Kasumi-1 (cell line): Measurements from ENCODE around the gene PPIP5K2.
"Not testable (repeated sequence)": the region's sequence is repeated elsewhere in the genome, so short reads cannot be mapped to it uniquely, and the experiment has no call there.

Experiments used
- DNase-seq, 2 experiments: peaks; one replicate each; lab custom pipeline; 2025; lab: John Stamatoyannopoulos, UW

The PPIP5K2 gene

DNA sequence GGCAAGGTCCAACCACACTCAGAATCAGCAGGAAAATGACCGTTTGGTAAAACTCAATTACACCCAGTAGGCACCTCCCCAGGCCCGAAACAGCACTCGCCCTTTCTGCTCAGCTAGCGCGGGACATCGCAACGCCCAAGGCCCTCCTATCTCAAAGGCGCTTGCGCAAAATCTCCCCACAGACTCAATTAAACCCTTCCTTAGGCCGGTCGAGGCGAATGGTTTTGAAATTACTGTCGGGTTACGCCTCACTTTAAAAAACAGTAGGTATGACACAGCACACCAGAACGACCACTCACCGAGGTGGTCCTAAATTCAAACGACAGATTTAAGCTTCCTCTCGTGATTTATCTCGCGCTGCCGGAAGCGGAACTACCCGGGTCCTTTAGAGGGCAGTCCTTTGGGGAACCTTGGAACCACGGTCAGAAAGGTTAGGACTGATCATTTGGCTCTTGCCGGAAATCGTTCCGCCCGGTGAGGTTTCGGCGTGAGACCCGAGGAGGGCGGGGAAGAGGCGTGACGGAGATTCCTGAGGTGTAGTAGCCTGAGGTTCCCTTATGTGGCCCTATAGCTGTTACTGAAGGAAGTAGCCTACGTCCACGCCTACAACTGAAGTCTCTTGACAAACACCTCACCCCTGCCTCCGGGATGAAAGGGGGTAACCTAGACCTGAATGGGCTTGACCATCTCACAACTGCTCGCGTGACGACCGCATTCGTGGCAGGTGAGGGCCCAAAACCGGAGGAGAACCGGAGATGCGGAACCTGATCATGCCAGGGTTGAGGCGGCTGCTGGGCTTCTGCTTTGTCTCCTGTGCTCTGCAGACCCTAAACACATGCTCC is at the start of gene PPIP5K2, which contains the start of gene GIN1:
Gene PPIP5K2, plus strand, starts transcription at position 537 of the 842 bp plus-strand sequence. CDS start 9,289 bp downstream, outside the sequence.
Gene GIN1, minus strand, starts transcription at position 374 of the 842 bp plus-strand sequence. CDS start 11,431 bp downstream, outside the sequence.
- peak; percentile 98 to 99 for DNase-seq

DNA sequence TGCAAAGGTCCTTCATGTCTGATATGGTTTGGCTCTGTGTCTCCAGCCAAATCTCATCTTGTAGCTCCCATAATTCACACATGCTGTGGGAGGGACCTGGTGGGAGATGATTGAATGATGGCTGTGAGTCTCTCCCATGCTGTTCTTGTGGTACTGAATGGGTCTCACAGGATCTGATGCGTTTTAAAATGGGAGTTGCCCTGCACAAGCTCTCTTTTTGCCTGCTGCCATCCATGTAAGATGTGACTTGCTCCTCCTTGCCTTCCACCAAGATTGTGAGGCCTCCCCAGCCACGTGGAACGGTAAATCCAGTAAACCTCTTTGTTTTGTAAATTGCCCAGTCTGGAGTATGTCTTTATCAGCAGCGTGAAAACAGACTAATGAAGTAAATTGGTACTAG is 46.6 kb upstream of the PPIP5K2 start:
- DNase-seq, result not testable (repeated sequence)

DNA sequence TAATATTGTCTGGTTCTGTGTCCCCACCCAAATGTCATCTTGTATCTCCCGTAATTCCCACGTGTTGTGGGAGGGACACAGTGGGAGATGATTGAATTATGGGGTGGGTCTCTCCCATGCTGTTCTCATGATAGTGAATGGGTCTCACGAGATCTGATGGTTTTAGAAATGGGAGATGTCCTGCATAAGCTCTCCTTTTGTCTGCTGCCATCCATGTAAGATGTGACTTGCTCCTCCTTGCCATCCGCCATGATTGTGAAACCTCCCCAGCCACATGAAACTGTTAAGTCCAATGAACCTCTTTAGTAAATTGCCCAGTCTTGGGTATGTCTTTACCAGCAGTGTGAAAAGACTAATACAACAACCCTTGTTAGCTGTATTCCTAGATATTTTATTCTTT is 44.7 kb upstream of the PPIP5K2 start:
- no peak for DNase-seq

DNA sequence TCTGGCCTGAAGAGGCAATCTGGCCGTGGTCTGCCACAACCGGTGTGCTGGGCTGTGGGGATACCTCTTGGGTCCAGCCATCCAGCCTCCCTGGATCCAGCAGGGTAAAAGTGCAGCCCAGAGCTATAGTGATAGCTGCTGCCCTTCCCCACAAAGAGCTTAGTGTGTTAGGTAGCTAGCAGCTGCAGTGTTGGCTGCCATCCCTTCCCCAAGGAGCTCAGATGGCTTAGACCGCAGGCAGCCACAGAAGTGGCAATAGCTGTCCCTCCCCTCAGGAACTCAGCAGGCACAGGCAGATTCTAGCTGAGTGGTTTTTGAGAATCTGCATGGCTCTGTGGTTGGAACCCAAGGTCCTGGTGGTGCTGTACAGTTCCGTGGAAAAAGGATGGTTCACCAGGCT is 40.3 kb upstream of the PPIP5K2 start:
- no peak for DNase-seq

- DNase-seq, result no peak
Observed at GRCh38 chr5:103086547-103086946, 33.6 kb upstream of the PPIP5K2 start.

- no peak for DNase-seq
Observed at GRCh38 chr5:103089272-103089671, 30.8 kb upstream of the PPIP5K2 start.

DNA sequence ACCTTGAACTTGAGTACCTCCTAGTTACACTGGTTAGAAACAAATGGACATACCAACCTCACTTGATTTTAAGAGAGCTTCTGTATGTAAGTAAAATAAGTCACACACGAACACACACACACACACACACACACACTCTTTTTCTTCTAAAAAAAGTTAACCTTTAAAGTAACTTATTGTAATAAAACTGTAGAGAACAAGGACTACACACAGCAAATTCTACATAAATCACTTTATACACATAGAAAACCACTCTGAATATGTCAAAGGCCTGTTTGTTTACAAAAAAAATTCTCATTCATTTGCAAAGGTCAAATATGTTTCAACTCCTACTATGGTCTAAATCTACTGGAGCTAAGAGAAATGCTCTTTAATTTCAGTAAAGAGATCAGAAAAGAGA is 29.3 kb upstream of the PPIP5K2 start:
- DNase-seq, result no peak

DNA sequence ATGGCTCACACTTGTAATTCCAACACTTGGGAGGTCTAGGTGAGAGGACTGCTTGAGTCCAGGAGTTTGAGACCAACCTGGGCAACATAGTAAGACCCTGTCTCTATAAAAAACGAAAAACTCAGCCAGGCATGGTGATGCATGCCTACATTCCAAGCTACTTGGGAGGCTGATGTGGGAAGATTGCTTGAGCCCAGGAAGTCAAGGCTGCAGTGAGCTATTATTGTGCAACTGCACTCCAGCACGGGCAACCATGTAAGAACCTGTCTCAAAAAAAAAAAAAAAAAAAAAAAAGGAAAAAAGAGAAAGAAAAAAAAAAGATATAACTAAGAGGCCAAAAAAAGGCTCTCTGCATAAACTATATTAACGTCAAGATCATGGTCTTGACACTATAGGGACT is 27.4 kb upstream of the PPIP5K2 start:
- DNase-seq, result no peak

DNA sequence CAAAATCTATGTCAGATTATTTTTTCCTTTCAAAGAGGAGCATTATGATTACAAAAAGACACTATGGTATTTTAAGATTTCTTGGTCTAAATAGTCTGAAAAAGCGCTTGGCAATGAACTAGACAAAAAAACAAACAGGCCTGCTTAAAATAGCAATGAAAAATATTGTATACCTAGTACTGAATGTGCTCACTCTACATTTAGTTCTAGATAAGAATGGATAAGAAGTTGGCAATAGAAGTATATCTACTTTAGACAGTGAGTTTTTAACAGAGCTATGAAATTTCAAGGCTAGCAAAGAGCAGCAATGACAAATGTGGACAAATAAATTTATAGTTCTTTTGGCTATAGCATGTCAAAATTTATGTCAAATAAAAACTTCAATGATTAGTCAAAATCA is 26.4 kb upstream of the PPIP5K2 start:
- no peak for DNase-seq

DNA sequence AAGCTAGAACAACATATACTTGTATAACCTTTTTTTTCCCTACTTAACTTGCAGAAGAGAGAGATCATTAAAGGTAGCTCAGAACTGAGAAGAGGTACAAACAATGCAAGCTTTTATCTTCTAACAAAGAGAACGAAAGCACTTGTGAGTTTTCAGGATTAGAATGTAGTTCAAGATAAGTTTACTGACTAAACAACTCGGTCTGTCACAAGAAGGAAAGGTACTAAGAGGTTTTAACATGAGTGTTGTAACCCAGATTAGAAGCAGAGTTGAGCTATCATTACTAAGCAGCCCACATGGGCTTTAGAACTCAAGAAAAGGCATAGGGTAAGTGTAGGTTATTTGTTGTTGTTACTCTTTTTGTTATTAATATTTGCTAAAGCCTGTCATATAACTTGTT is 25.4 kb upstream of the PPIP5K2 start:
- no peak for DNase-seq

GRCh38 chr5:103098993-103099392 is 21.1 kb upstream of the PPIP5K2 start:
- DNase-seq, result no peak

- DNase-seq, result no peak
Observed at GRCh38 chr5:103101079-103101750, 18.9 kb upstream of the PPIP5K2 start.

- DNase-seq, result no peak
Observed at GRCh38 chr5:103102234-103102633, 17.9 kb upstream of the PPIP5K2 start.

DNA sequence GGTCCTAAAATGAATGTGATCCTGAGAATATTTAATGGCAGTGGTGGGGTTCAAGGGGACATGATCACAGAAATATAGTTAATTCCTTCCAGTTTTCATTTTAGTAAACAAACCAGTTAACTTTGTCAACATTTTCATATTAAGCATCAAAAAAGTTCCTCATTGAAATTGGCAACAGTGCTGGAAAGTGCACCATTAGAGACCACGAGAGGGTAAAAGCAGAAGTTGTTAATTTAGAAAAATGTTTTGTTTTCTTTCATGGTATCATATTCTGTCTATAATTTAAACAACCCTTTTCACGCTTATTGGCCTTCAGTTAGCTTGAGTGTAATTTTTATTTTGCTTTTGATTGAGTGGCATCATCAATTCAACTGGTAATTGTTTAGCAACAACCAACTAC is 12.0 kb upstream of the PPIP5K2 start:
- peak; percentile 11 to 39 for DNase-seq

GRCh38 chr5:103109277-103109676 is 10.8 kb upstream of the PPIP5K2 start:
- DNase-seq, result no peak

DNA sequence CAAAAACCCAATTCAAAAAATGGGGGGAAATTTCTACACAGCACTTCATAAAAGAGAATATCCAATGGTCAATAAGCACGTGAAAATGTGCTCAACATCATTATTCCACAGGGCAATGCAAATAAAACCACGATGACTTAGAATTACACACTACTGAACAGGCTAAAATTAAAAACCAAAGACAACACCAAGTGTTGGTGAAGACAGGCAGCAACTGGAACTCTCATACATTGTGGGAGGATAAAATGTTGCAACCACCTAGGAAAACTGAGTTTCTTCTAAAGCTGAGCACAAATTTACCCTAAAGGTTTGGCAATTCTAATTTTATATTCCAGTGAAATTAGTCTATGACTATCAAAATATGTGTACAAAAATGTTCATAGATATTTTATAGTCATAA is 9.7 kb upstream of the PPIP5K2 start:
- DNase-seq, result no peak

DNA sequence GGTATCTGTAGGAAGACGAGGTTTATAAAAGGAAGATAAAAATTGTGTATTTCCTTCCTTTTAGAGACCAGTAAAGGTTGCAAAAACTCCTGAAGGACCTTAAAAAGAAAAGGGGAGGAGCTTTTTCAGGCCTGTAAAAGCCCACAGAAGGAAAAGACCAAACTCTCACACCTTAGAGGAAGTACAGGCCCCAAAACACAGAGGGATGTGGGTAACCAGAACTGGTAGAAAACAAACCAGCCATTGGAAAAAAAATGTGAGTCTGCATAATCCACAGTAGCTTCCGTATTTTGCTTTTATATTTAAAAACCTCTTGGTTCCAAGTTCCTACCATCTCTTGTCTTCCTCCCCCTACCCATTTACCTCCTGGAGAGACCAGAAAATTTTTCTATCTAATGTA is 8.6 kb upstream of the PPIP5K2 start:
- DNase-seq, result peak; percentile 91 to 93

GRCh38 chr5:103112910-103113309 is 7.2 kb upstream of the PPIP5K2 start:
- no peak for DNase-seq

DNA sequence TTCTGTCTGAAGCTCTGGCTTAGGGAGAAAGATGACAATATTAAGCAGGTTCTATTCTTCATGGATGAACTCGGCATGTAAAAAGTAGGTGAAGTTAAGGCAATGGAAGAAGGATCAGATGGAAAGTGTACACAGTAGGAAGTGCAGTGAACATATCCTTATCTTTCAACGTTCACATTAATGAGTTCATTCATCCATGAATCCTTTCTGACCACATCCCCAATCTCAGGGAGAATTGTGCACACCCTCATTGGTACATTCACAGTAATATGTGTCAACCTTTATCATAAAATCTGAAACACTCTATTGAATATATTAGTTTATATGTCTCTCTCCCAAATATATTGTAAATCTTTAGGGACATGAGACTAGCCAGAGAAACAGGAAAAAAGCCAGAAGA is 5.7 kb upstream of the PPIP5K2 start:
- DNase-seq, result no peak

DNA sequence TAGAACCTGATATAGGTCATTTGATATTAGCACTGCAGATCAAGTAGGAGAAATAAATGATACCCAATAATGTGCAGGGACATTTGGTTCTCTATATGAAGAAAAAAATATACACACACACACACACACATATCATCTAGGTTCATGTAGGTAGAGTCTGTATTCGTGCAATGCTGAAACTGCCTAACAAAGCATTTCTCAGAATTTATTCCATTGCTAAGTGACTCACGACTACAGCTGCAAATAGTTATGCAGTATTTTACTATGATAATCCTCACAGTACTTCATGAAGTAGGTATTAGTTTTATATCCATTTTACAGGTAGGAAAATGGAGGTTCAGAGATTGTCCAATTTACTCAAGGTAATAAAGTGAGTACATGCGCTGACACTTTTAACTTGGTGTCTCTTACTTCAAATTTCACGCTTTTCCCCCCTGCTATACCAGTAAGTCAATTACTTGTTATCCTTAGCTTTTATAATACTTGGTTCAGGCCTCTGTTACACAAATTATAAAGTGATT is 2.6 kb upstream of the PPIP5K2 start:
- no peak for DNase-seq

DNA sequence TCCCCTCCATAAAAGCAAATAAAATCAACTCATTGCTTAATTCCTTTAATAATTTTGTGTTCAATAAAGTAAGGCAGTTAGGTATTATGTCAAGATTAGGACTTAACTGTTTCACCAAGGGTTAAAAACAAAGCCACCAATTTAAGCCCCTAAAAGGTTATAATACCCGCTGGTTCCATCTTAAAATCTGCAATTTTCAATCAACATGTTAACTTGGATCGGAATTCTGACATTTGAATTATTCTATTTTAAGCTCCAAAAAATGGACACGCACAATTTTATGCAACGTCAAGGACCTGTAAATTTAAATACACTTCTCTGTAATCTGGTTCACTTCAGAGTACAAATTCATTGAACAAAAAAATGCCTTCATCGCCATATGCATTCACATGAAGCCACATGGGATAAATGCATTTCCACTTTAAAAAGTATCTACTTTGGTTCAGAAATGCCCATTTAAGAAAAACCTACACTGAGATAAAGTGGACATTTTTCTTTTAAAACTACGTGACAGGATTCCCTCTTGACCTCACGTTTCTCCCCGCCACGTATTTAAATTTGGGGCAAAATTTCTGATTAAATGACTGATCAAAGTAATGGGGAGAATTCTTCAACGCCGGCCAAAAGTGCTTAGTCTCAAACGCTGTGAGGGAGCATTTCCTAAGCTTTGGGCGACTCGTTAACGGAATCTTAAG is 884 bp upstream of the PPIP5K2 start:
- peak; percentile 47 to 63 for DNase-seq

- peak; percentile 60 for DNase-seq
Observed at GRCh38 chr5:103120607-103121200, 603 bp downstream of the PPIP5K2 start.
